Stimulated activated naive CD4-positive, alpha-beta T cell (primary cell): ENCODE results near the gene LMO3.

Experiments
- DNase-seq, 6 experiments: peaks; one replicate each; lab custom pipeline; 2025; lab: John Stamatoyannopoulos, UW

The LMO3 gene

DNA sequence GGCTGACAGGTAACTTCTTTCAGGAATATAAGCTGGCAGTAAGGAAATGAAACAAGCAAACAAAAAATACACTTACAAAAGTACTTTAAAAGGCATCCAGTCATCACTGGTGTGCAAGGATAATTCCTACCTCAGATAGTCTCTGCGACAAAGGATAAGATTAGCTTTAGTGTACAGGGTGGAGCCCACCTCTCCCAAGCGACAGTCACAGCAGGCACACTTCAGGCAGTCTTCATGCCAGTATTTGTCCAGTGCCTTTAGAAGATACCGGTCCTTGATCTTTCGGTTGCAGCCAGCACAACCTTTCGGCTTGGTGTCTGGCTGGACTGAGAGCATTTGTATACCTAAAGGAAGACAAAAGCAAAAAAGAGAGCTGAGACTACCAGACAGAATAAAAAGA lies 5.4 kb downstream of the LMO3 start:
- DNase-seq, result no peak

- DNase-seq, result no peak
Observed at GRCh38 chr12:16599081-16599480, 6.9 kb downstream of the LMO3 start.

GRCh38 chr12:16594797-16595196 lies 11.2 kb downstream of the LMO3 start:
- no peak for DNase-seq

- DNase-seq, result no peak
Observed at GRCh38 chr12:16593546-16593945, 12.4 kb downstream of the LMO3 start.

- DNase-seq, result no peak
Observed at GRCh38 chr12:16590645-16591044, 15.3 kb downstream of the LMO3 start.

DNA sequence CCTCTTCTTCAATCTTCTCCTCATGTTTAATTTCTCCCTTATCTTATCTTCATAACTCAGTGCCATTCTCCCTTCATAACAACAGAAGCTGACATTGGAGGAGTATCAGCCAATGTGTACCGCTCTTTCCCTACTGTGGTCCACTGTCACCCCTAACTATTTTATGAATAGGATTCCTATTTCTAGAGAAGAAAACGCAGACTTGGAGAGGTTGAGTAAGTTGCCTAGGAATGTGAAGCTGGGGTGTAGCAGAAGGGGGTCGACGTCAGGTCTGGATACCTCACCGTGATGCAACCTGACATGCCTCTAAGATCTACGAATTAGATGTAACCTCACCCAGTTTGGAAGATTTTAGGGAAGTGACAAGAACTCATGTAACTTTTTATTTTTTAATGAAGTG lies 17.1 kb downstream of the LMO3 start:
- no peak for DNase-seq

DNA sequence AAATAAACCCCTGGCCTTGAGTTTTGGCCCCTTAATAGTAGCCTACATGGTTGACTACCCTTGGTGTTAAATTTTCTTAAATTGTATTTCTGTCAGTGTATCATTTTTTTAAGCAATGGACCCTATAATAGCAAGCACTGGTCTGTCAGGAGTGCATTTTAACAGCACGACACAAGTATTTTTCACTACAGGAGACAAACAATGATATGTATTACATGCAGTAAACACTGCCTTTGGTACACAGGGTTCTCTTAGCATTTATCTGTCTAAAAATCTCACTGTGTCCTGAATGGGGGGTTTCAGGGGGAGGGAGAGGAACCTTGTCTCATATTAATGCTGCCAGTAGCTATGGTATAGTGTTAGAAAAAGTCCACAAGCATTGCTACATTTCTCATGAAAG lies 18.4 kb downstream of the LMO3 start:
- no peak for DNase-seq

- DNase-seq, result no peak
Observed at GRCh38 chr12:16587110-16587453, 18.9 kb downstream of the LMO3 start.

DNA sequence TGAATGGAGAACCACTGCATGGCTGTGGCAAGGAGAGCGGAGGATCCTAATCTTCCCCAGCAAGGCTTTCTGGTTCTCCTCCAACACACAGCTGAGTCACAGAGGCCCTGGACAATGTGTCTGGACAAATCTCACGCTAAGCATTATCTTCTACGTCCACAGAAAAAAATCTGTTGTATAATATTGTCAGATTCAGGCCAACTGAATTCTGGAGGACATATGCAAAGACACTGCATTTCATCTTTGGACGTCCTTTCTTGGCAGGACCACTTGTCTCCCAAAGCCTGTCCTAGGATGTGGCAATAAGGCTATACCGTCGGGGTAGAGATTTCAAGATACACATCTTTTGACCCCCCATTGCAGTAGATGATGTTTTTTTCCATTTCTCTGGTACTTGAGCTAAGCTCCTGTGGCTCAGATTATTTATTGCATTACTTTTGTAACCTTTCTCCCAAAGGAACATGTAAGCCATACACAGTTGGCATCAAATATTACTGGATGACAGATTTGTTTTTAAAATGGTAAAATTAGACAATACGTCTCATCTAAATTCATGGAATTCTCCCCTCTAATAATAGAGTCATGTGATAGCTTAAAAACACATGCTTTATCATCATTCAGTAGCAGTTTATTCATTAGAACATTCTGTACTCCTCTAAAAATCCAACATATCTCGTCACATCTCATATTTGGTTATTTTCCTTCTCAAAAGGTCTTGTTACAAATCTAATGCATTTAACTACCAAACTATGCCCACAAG lies 19.4 kb downstream of the LMO3 start:
- DNase-seq, result no peak

DNA sequence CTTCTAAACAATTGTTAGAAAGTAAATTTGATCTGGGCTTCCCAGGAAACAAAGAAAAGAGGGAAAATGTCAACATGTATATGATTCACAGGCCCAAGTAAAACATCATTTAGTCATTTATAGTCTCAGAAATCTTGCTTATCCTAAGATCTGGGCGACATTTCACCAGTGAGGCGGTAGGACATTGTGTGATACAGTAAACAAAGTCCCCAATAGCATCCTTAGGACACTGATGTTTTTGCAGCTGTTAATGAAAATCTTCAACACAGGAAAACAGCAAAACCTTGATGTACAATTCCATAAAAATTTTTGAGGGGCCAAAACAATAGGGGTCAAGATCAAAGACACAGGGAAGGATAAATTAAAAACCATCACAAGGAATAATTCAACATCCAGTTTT lies 20.2 kb downstream of the LMO3 start:
- no peak for DNase-seq

DNA sequence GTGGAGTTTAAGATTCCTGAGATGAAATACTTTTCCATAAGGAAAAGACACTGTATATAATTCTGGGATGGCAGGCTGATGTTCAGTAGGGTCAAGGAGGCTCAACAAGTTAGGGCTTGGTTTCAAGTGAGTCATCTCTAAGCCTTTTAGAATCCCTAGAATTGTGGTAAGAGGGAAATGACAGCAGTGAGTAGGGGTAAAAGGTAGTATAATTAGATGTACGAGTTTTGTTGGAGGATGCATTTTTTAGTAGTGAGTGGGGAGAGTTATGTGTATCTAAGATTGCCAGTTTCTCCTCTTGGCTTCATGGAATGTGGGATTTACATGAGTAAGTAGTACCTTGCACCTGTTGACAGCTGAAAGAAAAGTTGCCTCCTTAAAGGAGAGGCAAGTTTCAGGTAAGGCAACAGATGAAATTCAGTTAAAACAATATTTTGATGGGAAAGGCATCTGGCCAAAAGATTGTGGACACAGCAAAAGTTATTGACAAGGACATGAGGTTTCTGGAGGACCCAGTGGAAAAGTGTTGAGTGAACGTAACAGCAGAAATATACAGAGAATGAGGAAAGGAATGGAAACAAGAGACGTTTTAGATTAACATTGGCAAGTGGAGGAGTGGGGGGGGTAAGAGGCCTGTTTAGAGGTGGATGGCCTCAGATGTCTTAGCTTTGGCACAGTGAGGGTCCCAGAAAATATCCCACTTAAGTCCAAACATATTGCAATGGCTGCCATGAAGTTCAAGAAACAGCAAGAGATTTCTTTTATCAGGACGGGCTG lies 21.8 kb downstream of the LMO3 start:
- DNase-seq, result no peak

GRCh38 chr12:16581416-16581815 lies 24.5 kb downstream of the LMO3 start:
- no peak for DNase-seq

DNA sequence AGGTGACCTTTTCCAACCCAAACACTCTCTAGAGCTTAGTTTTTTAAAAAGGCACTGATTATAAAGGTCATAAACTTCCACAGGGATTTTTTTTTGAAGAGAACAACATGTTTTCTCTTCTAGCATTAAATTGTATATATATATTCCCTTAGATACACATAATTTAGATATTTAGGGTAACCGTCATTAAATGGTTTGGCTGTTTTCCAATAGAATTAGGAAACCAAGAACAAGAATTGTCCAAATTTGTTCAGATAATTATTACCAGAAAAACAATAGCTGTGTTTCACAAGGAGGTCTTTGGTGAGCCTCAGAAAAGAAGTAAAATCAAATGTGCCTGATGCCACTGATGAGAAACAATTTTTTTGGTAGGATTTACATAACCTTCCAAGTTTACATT lies 26.9 kb downstream of the LMO3 start:
- DNase-seq, result no peak

- DNase-seq, result no peak
Observed at GRCh38 chr12:16573398-16574077, 32.4 kb downstream of the LMO3 start.

DNA sequence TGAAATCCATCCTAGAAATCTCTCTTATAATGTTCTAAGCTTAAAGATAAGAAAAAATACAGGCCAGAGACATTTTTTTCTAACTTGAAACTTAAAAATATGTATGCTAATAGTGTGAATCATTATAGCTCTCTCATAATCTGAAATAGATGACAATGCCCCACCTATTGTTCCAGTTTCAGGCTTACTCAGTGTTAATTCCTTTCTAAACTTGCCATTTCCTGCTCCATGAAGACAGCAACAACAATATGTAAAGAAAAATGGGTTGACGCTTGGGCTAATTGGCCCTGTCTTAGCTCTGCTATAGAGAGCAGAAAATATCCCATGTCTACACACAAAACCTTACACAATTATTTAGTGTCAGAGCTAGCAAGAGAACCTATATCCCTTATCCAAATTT lies 37.1 kb downstream of the LMO3 start:
- no peak for DNase-seq

DNA sequence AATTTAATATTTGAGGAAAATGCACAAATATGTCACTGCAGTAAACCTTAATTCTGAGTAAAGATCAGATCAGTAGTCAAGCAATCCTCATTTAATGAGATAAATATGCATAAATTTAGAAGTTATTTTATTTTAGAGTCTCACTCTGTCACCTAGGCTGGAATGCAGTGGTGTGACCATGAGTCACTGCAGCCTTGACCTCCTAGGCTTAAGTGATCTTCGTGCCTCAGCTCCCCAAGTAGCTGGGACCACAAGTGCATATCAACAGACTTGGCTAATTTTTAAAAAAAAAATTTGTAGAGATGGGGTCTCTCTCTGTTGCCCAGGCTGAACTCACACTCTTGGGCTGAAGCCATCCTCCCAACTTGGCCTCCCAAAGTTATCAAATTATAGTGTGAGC lies 41.3 kb downstream of the LMO3 start:
- DNase-seq, result no peak

GRCh38 chr12:16563504-16563903 lies 42.5 kb downstream of the LMO3 start:
- DNase-seq, result no peak

- DNase-seq, result no peak
Observed at GRCh38 chr12:16562921-16563320, 43.0 kb downstream of the LMO3 start.

DNA sequence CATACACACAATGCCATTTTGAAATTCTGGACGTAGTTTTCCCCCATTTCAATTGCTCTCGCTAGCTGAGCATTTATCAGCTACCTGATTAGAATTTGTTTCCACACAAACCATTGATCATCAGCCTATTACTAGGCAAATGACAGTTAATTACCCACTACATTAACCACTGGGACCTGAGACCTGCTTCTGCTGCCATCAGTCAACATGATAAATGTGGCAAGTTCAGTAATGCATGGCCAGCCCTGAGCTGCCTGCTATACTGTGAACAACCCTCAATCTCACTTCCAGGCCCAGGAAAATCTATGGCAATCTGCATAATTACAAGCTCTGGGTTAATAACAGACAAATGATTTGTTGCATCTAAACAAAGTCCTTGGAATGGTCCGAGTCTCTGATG lies 43.5 kb downstream of the LMO3 start:
- DNase-seq, result no peak

- DNase-seq, result no peak
Observed at GRCh38 chr12:16560273-16560672, 45.7 kb downstream of the LMO3 start.

DNA sequence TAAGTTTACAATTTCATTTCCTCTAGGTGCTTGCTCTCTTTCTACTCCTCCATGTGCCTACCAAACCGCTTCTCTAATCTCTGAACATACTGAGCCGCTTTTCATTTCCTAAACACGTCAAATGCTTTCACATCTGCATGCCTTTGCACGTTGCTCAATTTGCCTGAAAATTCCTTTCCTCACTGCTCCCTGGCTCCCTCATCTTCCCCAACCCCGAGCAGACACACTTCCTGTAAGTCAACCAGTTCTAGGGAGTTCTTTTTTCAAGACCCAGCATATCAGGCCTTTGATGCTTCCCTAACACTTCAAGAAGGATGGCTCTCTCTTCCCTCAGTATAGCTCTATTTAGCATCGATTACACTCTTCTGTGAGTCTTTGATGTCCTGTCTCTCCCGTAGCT lies 50.3 kb downstream of the LMO3 start:
- no peak for DNase-seq

DNA sequence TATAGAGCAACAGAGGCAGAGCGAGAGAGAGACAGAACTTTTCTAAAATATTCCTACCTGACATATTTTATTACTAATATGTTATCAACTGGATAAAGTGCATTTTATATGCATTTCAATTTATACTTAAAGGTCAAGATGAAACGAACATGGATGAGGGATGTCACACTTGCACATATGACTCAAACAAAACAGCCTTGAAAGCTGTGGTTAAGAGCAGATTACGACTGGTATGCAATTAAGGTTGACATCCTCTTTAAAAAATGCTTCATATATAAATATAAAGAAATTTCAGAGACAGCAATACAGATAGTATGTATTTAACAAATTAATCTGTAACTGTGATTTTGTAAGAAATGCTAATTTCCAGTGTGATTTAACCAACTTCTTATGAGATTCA lies 52.5 kb downstream of the LMO3 start:
- no peak for DNase-seq

- no peak for DNase-seq
Observed at GRCh38 chr12:16552301-16552700, 53.7 kb downstream of the LMO3 start.
